Smooth muscle cell (in vitro differentiated cells): ENCODE measurements around the gene ZNF629. TPM values are rescaled to one million over a fixed set of nuclear protein-coding genes. Genes with fewer than 3 reads are reported as not detected.

Experiments used
- DNase-seq: peaks from one replicate; lab custom pipeline; 2025; ENCODE audit not compliant: unreplicated experiment; lab: John Stamatoyannopoulos, UW
- H2AFZ ChIP-seq: fragments of 200-600 bp; sonication (generic); 2 replicates; pipeline ENCODE4 v1.6.0; 2016; ENCODE audit warnings: antibody characterized with exemption, low read depth, mild to moderate bottlenecking
- H3F3A ChIP-seq: fragments of 200-600 bp; sonication (generic); 2 replicates; pipeline ENCODE4 v1.6.0; 2017; ENCODE audit warnings: antibody characterized with exemption, low read depth
- H3K27ac ChIP-seq: fragments of 200-600 bp; sonication (generic); 2 replicates; pipeline ENCODE4 v1.5.1; 2016; ENCODE audit warnings: low read depth, mild to moderate bottlenecking
- H3K27me3 ChIP-seq: fragments of 200-600 bp; sonication (generic); 2 replicates; pipeline ENCODE4 v1.6.1; 2016; ENCODE audit warnings: low read depth, mild to moderate bottlenecking
- H3K36me3 ChIP-seq: fragments of 200-600 bp; sonication (generic); 2 replicates; pipeline ENCODE4 v1.5.1; 2016; ENCODE audit warnings: low read depth
- H3K4me1 ChIP-seq: fragments of 200-600 bp; sonication (generic); 2 replicates; pipeline ENCODE4 v1.5.1; 2016; ENCODE audit warnings: low read depth
- H3K4me2 ChIP-seq: fragments of 200-600 bp; sonication (generic); 2 replicates; pipeline ENCODE4 v1.6.0; 2016; ENCODE audit warnings: mild to moderate bottlenecking
- H3K4me3 ChIP-seq: fragments of 200-600 bp; sonication (generic); 2 replicates; pipeline ENCODE4 v1.5.1; 2016; ENCODE audit warnings: mild to moderate bottlenecking
- H3K79me2 ChIP-seq: fragments of 200-600 bp; sonication (generic); 2 replicates; pipeline ENCODE4 v1.6.0; 2016; ENCODE audit warnings: low read depth, mild to moderate bottlenecking
- H3K9ac ChIP-seq: fragments of 200-600 bp; sonication (generic); 2 replicates; pipeline ENCODE4 v1.6.0; 2016; ENCODE audit warnings: low read depth
- H3K9me3 ChIP-seq: fragments of 200-600 bp; sonication (generic); replicated peaks from 2 replicates; pipeline ENCODE4 v1.5.1; 2016; ENCODE audit warnings: low read depth
- H4K20me1 ChIP-seq: fragments of 200-600 bp; sonication (generic); 2 replicates; pipeline ENCODE4 v1.6.0; 2016; ENCODE audit warnings: low read depth
- WGBS: methylation state at CpG from one replicate; pipeline ENCODE4 v1.1.7; 2016; ENCODE audit warnings: low lambda C conversion rate; 5-methylcytosine and 5-hydroxymethylcytosine counted together
- polyA plus RNA-seq: library from polyadenylated mRNA; unstranded; fragments of >200 nt; fragmentation: Nextera tagmentation; extraction: Ambion mirVana; gene quantifications from 2 replicates; pipeline ENCODE4 v1.2.1, GENCODE V29; 2016
- total RNA-seq: library from RNA; depleted of rRNA; stranded (reverse); fragments of >200 nt; gene quantifications from 2 replicates; pipeline ENCODE4 v1.2.3, GENCODE V29; 2014
- TF ChIP-seq, protein P1 (sequence below): fragments of 200-600 bp; sonication (generic); IDR thresholded peaks from 2 replicates; pipeline ENCODE4 v1.5.1; 2017; ENCODE audit warnings: borderline replicate concordance, mild to moderate bottlenecking, antibody characterized with exemption; ENCODE audit not compliant: insufficient read depth, poor library complexity, severe bottlenecking

ZNF629 gene
- total and polyA plus RNA-seq, 2 experiments from 2014 or later, result 11.6 to 13.4 TPM

DNA sequence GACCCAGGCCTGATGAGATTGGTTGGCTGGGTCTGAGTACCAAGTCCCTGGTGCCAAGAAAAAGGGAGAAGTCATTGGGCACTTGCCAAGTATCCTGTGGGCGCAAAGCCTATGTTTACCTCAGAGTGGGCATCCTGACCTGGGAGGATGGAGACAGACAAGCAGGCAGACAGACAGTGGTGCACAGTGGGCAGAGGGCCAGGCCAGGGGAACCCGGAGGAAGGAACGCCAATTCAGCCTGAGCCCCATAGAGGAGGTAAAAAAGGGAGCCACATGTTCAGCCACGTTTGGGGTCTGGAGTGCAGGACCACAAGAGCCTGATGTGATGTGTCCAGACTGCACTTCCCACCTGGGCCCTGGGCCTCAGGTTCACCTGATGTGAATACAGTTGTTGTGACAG is 33.4 kb downstream of the ZNF629 start:
- Histone ChIP-seq H3K9me3 (no peaks in the 10 kb centered on the region), H3K9ac (no peak overlapping the region), H3K4me1 (no peaks in the 10 kb centered on the region), H3K4me3 (no peak overlapping the region), H2AFZ (no peak overlapping the region), H3K27ac (no peak overlapping the region), H3K36me3 (no peaks in the 10 kb centered on the region), H4K20me1 (peaks cover 3% of the 10 kb centered on the region), H3K4me2 (no peak overlapping the region), H3F3A (no peaks in the 10 kb centered on the region), H3K79me2 (peaks cover 15% of the 10 kb centered on the region), H3K27me3 (no peaks in the 10 kb centered on the region)
- TF ChIP-seq, protein P1, sequence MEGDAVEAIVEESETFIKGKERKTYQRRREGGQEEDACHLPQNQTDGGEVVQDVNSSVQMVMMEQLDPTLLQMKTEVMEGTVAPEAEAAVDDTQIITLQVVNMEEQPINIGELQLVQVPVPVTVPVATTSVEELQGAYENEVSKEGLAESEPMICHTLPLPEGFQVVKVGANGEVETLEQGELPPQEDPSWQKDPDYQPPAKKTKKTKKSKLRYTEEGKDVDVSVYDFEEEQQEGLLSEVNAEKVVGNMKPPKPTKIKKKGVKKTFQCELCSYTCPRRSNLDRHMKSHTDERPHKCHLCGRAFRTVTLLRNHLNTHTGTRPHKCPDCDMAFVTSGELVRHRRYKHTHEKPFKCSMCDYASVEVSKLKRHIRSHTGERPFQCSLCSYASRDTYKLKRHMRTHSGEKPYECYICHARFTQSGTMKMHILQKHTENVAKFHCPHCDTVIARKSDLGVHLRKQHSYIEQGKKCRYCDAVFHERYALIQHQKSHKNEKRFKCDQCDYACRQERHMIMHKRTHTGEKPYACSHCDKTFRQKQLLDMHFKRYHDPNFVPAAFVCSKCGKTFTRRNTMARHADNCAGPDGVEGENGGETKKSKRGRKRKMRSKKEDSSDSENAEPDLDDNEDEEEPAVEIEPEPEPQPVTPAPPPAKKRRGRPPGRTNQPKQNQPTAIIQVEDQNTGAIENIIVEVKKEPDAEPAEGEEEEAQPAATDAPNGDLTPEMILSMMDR, result no peak
- 100% methylated on average over 4 of the region's 4 CpGs for WGBS
- no peak for DNase-seq

DNA sequence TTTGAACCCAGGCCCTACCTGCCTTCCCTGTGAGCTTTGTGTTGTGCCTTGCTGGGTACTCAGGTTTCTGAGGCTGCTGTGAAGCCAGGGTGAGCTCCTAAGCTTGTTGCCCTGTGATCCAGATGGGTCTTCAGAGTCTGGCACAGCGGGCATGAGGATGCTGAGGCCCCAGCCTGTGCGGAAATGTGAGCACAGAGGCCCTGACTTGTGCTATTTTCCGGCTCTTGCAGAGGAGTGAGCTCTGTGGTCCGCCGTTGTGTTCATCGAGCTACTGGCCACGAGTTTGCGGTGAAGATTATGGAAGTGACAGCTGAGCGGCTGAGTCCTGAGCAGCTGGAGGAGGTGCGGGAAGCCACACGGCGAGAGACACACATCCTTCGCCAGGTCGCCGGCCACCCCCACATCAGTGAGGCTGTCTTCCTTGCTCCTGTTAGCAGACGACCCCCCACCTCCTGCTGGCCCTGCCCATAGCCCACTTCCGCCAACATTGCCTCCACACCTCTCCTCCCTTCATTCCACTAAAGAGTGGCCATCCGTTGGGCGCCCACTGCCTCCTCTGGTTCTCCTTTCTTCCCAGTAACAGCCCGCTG is 36.0 kb downstream of the ZNF629 start:
- Histone ChIP-seq H3K9ac (no peak overlapping the region), H3K4me3 (no peak overlapping the region), H3K27ac (no peak overlapping the region), H3K4me1 (peaks cover 3% of the 10 kb centered on the region), H3K27me3 (no peaks in the 10 kb centered on the region), H4K20me1 (peaks cover 3% of the 10 kb centered on the region), H3K79me2 (peaks cover 18% of the 10 kb centered on the region), H3K4me2 (no peak overlapping the region), H3K9me3 (no peaks in the 10 kb centered on the region), H2AFZ (no peak overlapping the region), H3F3A (peaks cover 3% of the 10 kb centered on the region), H3K36me3 (no peaks in the 10 kb centered on the region)
- TF ChIP-seq, protein P1, result no peak
- DNase-seq, result no peak
- 98% methylated on average over 13 of the region's 20 CpGs for WGBS

DNA sequence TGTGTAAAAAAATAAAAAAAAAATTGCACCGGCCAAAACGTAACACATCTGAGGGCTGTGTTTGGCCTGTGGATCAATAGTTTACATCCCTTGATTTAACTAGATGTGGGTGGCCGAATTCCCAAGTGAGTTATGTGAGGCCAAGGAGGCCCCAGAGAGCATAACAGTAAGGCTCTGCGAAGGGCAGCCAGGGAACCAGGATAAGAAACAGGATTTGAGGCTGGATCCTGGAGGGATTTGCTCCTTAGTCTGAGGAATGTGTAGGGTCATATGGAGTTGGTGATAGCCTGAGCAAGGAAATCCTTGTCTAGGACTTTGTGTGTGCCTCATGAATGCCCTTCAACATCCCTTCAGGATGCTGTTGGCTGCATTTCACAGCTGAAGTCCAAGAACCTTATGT is 36.8 kb downstream of the ZNF629 start:
- peaks cover 3% of the 10 kb centered on the region for H4K20me1 ChIP-seq
- no peak overlapping the region for H3K27ac ChIP-seq
- no peaks in the 10 kb centered on the region for H3K9me3 ChIP-seq
- peaks cover 3% of the 10 kb centered on the region for H3K4me1 ChIP-seq
- H3K4me2 ChIP-seq, result no peak overlapping the region
- TF ChIP-seq, protein P1, result no peak
- no peaks in the 10 kb centered on the region for H3K27me3 ChIP-seq
- H3F3A ChIP-seq, result peaks cover 9% of the 10 kb centered on the region
- 58% methylated on average over 4 of the region's 4 CpGs for WGBS
- DNase-seq, result no peak
- H3K36me3 ChIP-seq, result peaks cover 4% of the 10 kb centered on the region
- no peak overlapping the region for H2AFZ ChIP-seq
- peaks cover 18% of the 10 kb centered on the region for H3K79me2 ChIP-seq
- H3K9ac ChIP-seq, result no peak overlapping the region
- H3K4me3 ChIP-seq, result no peak overlapping the region
